ENCODE measurements around the gene DPP8. TPM values are rescaled to one million over a fixed set of nuclear protein-coding genes. Genes with fewer than 3 reads are reported as not detected.

Gene DPP8
- total RNA-seq, 1 experiment from 2014 or later = 29.6 TPM

GRCh38 chr15:65411465-65412071 is 105.9 kb downstream of the DPP8 start:
- intact Hi-C loops (cut with micrococcal nuclease; ENCODE audit: unreplicated experiment) = no loop called here
- ChIA-PET CTCF (no interaction called here), POLR2A (ENCODE audit: low non-redundant PET) (no interaction called here)
- no peak for DNase-seq (ENCODE audit: low spot score)
- TF ChIP-seq EZH2 (IDR thresholded peaks at IDR 0.05; ENCODE audit: borderline replicate concordance, low read depth, low read length, poor library complexity, severe bottlenecking) (no peak), CTCF (conservative IDR thresholded peaks at IDR 0.05; ENCODE audit: low read depth, low read length) (no peak)
- Histone ChIP-seq H3K4me3 (ENCODE audit: low read depth, low read length, poor library complexity, severe bottlenecking) (no peak overlapping the region), H3K27ac (ENCODE audit: low read depth, low read length, poor library complexity, severe bottlenecking) (no peak overlapping the region), H3K27me3 (replicated peaks; ENCODE audit: insufficient read depth, low read depth, low read length, poor library complexity) (no peaks in the 10 kb centered on the region), H3K36me3 (ENCODE audit: insufficient read depth, low read length, poor library complexity, severe bottlenecking) (no peaks in the 10 kb centered on the region), H3K9me3 (ENCODE audit: low read depth, low read length, poor library complexity, severe bottlenecking) (no peaks in the 10 kb centered on the region), H3K4me1 (ENCODE audit: insufficient read depth, low read length, poor library complexity, severe bottlenecking) (peaks cover 35% of the 10 kb centered on the region)
- BruUV-seq (replicated peaks) = no TSS peak

DNA sequence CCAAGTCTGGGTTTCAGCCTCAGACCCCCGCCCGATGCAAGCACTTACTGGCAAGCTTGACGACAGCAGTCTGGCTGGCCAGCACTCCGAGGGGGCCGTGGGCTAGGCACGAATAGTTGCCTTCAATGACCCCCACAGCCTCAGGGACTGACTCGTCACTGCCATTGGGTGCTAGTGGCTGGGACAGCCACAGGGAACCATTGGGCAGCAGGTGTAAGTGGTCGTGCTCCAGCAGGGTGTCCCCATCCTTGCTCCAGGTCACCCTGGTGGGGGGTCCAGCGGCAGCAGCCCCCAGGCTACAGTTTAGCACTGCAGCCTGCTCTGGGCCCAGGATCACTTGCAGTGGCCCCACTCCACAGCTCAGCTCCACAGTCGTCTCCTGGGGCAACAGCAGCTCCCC is 106.5 kb downstream of the DPP8 start:
- H3K9me3 ChIP-seq (ENCODE audit: low read depth, low read length, poor library complexity, severe bottlenecking) = no peaks in the 10 kb centered on the region
- POLR2A ChIA-PET (ENCODE audit: low non-redundant PET) = interaction anchor here (0.6 kb wide), 1 partner anchor 11 kb away, joined by 7 read pairs; no protein-coding TSS in a partner anchor
- BruUV-seq (replicated peaks) = no TSS peak
- H3K4me3 ChIP-seq (ENCODE audit: low read depth, low read length, poor library complexity, severe bottlenecking) = no peak overlapping the region
- no peak for TF ChIP-seq CTCF (conservative IDR thresholded peaks at IDR 0.05; ENCODE audit: low read depth, low read length)
- no peak for TF ChIP-seq EZH2 (IDR thresholded peaks at IDR 0.05; ENCODE audit: borderline replicate concordance, low read depth, low read length, poor library complexity, severe bottlenecking)
- H3K27me3 ChIP-seq (replicated peaks; ENCODE audit: insufficient read depth, low read depth, low read length, poor library complexity) = no peaks in the 10 kb centered on the region
- peaks cover 29% of the 10 kb centered on the region for H3K4me1 ChIP-seq (ENCODE audit: insufficient read depth, low read length, poor library complexity, severe bottlenecking)
- no peak overlapping the region for H3K27ac ChIP-seq (ENCODE audit: low read depth, low read length, poor library complexity, severe bottlenecking)
- DNase-seq (ENCODE audit: low spot score) = no peak
- CTCF ChIA-PET = no interaction called here
- no peaks in the 10 kb centered on the region for H3K36me3 ChIP-seq (ENCODE audit: insufficient read depth, low read length, poor library complexity, severe bottlenecking)
- intact Hi-C loops (cut with micrococcal nuclease; ENCODE audit: unreplicated experiment) = no loop called here

GRCh38 chr15:65410036-65410435 is 107.5 kb downstream of the DPP8 start:
- intact Hi-C loops (cut with micrococcal nuclease; ENCODE audit: unreplicated experiment) = no loop called here
- Histone ChIP-seq H3K4me1 (ENCODE audit: insufficient read depth, low read length, poor library complexity, severe bottlenecking) (peaks cover 20% of the 10 kb centered on the region), H3K9me3 (ENCODE audit: low read depth, low read length, poor library complexity, severe bottlenecking) (no peaks in the 10 kb centered on the region), H3K4me3 (ENCODE audit: low read depth, low read length, poor library complexity, severe bottlenecking) (no peak overlapping the region), H3K36me3 (ENCODE audit: insufficient read depth, low read length, poor library complexity, severe bottlenecking) (no peaks in the 10 kb centered on the region), H3K27me3 (replicated peaks; ENCODE audit: insufficient read depth, low read depth, low read length, poor library complexity) (no peaks in the 10 kb centered on the region), H3K27ac (ENCODE audit: low read depth, low read length, poor library complexity, severe bottlenecking) (no peak overlapping the region)
- BruUV-seq (replicated peaks) = no TSS peak
- ChIA-PET CTCF (interaction anchor here (0.6 kb wide), 1 partner anchor 9 kb away, joined by 3 read pairs; no protein-coding TSS in a partner anchor), POLR2A (ENCODE audit: low non-redundant PET) (no interaction called here)
- TF ChIP-seq CTCF (conservative IDR thresholded peaks at IDR 0.05; ENCODE audit: low read depth, low read length) = no peak
- no peak for TF ChIP-seq EZH2 (IDR thresholded peaks at IDR 0.05; ENCODE audit: borderline replicate concordance, low read depth, low read length, poor library complexity, severe bottlenecking)
- no peak for DNase-seq (ENCODE audit: low spot score)
